ENCODE data around the gene MAGI1.

DNA sequence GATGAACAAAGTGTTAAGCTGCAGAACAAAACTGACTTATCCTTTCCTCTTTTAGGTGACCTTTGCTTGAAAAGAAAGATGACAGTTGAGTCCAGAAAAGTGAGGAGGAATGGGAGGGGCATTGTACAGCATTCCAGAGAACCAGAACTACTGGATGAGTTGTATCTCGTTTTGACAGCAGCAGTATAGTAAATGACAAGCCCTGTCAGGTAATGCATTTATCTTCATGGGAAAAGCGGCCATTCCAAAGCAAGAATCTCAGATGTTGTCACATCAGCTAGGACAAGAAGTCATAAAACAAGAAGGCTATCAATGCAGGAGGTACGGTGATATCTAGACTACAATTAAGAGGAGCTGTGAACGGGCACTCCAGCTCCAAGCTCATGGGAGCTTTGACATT is 421.5 kb downstream of the MAGI1 start:
- TF ChIP-seq, protein P1, sequence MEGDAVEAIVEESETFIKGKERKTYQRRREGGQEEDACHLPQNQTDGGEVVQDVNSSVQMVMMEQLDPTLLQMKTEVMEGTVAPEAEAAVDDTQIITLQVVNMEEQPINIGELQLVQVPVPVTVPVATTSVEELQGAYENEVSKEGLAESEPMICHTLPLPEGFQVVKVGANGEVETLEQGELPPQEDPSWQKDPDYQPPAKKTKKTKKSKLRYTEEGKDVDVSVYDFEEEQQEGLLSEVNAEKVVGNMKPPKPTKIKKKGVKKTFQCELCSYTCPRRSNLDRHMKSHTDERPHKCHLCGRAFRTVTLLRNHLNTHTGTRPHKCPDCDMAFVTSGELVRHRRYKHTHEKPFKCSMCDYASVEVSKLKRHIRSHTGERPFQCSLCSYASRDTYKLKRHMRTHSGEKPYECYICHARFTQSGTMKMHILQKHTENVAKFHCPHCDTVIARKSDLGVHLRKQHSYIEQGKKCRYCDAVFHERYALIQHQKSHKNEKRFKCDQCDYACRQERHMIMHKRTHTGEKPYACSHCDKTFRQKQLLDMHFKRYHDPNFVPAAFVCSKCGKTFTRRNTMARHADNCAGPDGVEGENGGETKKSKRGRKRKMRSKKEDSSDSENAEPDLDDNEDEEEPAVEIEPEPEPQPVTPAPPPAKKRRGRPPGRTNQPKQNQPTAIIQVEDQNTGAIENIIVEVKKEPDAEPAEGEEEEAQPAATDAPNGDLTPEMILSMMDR (IDR thresholded peaks at IDR 0.05) = no peak
- TF ChIP-seq EZH2 (IDR thresholded peaks at IDR 0.05; ENCODE audit: borderline replicate concordance, insufficient read depth, low read depth, low read length, poor library complexity, severe bottlenecking) = no peak
